ENCODE measurements around the gene TFAP2E. TPM values are rescaled to one million over a fixed set of nuclear protein-coding genes. Genes with fewer than 3 reads are reported as not detected.

The TFAP2E gene
- total RNA-seq, 1 donor from 2014 or later = 6.4 TPM

DNA sequence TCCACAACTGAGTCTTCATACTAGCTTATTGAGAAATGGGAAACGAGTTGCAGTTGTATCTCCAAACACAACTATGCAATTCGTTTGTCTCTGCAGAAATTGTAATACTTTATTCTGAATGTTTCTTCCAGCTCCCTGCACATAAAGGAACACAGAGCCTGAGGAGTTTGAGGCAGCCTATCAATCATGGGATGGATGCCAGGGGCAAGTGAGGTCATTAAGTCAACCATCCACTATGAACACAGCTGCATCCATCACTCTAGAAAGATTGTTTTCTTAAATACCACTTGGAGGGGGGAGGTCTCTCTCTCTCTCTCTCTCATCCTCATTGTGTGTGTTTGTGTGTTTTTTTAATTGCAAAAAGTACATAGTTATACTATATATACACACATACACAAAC is 71.1 kb downstream of the TFAP2E start:
- Histone ChIP-seq H3K4me3 (no peak overlapping the region), H3K36me3 (no peaks in the 10 kb centered on the region), H3K27ac (no peak overlapping the region), H3K9me3 (no peaks in the 10 kb centered on the region), H3K4me1 (peaks cover 16% of the 10 kb centered on the region), H3K27me3 (no peaks in the 10 kb centered on the region)
- no peak for DNase-seq (ENCODE audit: extremely low spot score in 2 of 2)
- no peak for TF ChIP-seq POLR2AphosphoS5 (IDR thresholded peaks at IDR 0.05; ENCODE audit: insufficient read depth in 1 of 2, low read depth in 1 of 2)
- intact Hi-C loops (cut with DNase I) = no loop called here

Other genes starting within 250 kb of the TFAP2E start
- gene KIAA0319L, start 15.9 kb upstream of the TFAP2E start, total RNA-seq = 50.6 TPM
- 24.8 TPM for gene NCDN, start 15.5 kb upstream of the TFAP2E start, total RNA-seq
- gene PSMB2, start 68.2 kb downstream of the TFAP2E start, total RNA-seq = 39.3 TPM
- gene C1orf216, start 145.6 kb downstream of the TFAP2E start, total RNA-seq = 12.5 TPM
- 1.7 TPM for gene CLSPN, start 196.7 kb downstream of the TFAP2E start, total RNA-seq
- gene AGO4, start 234.7 kb downstream of the TFAP2E start, total RNA-seq = 18.4 TPM

Data from vagina (tissue), 2 donors.